GM18873 (cell line): ENCODE data around the gene TRMT1.

ENCODE experiments used
- ATAC-seq: cut with Tn5 transposase; IDR thresholded peaks from one replicate; pipeline ENCODE4 v1.9.1; 2021; ENCODE audit warnings: mild to moderate bottlenecking, moderate library complexity, moderate number of reproducible peaks; ENCODE audit not compliant: unreplicated experiment, low FRiP score

The TRMT1 gene

DNA sequence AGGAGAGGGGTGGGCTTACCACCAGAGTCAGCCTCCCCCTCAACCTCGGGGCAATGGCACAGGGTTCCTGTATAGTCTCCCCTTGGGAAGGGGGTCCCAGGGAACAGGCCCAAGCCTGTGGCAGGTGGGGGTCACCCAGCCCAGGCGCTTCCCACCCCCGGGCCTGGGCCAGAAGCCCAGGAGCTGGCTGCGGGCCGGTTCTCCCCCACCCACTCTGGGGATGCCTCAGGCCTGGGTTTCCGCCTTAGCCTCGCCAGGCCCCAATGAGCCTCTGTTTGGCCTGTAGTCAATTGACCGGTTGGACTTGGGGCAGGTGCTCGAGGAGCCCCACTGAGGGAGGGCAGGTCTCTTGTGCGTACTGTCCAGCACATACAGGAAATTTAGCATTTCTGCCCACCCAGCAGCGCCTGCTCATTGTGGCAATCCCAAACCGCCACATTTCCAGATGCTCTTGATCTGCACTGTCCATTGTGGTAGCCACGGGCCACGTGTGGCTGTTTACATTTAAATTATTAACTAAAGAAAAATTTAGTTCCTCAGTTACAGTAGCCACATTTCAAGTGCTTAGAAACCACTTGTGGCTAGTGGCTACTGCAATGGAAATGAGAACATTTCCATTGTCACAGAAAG, 23.8 kb downstream of the TRMT1 start:
- no peak for ATAC-seq

DNA sequence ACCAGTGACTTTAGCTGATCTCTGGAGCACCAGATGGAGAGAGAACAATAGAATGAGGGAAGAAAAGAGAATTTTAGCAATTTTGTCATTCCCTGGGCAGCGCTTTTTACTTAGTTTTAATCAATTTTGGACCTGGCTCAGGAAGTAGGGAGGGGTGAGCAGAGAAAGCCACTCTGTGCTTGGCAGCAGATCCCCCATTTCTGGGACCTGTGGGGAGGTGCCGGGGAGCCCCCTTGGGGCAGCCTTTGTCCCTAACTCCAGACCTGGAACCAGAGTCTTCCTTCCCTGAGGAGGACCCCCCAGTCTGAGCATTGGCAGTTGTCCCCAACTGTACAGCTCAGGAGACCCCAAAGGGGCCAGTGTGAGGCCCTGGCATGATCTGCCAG, 24.4 kb downstream of the TRMT1 start:
- no peak for ATAC-seq

DNA sequence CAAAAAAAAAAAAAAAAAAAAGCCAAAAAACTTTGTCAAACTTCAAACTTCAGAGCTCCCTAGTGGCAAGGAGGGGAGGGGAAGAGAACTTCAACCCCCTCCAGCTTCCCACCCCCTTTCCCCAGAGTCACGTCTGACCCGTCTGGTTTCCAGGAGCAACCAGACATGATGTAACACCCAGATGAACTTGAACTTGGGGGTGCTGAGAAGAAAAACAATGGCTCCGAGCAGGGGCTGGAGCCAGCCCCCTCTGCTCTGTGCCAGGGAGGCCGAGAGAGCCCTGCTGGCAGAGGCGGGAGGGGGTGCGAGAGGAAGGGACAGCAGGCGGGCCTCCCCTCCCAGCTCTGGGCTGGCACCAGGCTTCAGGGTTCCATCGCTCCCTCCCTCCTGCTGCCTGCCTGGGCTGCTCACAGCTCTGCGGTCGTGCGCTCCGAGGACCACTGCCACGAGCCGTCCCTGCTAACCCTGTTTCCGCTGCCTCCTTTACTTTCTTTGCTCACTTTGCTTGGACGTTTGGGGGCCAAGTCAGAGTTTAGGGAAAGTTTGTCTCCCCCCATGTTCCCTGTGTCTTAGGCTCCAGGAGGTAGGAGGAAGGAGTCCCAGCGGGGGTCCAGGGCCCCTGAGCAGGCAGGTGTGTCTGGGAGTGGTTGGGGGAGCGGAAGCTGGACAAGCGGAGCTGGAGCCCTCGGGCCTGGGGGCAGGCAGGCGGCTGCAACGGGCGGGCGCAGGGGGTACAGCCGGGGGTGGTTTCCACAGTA, 25.0 kb downstream of the TRMT1 start:
- no peak for ATAC-seq

DNA sequence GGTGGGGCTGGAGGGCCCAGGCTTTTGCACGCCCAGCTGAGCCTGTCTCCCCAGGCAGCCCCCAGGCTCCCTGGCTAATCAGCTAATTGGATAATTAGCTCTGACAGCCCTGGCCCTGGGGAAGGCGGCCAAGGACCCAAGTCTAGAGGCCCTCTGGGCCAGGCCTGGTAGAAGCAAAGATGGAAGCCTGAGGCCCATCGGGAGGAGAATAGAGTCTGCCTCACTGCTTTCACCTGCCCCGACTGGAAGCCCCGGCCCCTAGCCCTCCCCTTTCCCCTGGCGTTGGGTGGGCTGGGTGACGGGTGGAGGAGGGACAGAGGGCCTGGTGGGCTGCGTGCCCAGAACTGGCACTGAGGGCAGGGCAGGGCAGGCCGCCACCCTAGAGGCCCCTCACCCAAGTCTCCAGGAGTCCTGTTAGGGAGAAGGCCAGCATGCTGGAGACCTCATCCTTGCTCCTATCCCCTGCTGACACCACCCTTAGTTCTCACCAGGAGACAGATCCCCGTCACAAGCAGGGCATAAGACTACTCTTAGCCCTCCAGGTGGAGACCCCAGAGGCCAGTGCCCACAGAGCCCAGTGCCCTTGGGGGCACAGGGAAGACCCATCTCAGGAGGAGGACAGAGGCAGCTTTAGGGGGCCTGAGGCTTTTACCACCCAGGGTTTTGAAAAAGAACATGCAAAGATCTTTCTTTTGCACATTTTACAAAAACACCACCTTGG, 25.9 kb downstream of the TRMT1 start:
- no peak for ATAC-seq

DNA sequence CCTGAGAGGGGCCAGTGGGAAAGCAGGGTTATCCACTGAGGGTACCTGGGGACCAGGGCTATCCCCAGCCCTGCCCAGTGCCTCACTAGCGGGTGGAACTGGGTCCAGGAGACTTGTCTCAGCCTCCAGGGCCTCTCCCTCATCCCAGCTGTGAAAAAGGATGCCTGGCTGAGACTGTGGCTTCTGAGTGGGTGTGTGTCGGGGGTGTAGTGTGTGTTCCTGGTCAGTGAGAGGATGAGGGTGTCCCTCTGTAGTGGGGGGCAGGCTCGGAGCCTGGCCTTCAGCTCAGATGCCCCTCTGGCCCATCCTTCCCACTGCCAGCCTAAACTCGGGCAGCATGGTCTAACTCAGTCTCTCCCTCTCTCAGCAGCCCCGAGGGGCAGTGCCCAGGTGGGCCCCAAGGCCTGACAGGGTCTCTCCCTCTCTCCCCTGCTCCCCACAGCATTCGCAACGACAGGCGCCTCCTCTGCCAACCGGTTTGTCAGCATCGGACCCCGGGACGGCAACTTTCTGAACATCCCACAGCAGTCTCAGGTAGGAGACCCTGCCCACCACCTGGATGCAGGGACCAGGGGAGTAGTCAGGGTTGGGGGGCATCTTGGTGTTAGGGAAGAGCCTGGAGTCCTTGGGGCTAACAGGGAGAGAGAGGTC, 26.6 kb downstream of the TRMT1 start:
- ATAC-seq, result no peak

DNA sequence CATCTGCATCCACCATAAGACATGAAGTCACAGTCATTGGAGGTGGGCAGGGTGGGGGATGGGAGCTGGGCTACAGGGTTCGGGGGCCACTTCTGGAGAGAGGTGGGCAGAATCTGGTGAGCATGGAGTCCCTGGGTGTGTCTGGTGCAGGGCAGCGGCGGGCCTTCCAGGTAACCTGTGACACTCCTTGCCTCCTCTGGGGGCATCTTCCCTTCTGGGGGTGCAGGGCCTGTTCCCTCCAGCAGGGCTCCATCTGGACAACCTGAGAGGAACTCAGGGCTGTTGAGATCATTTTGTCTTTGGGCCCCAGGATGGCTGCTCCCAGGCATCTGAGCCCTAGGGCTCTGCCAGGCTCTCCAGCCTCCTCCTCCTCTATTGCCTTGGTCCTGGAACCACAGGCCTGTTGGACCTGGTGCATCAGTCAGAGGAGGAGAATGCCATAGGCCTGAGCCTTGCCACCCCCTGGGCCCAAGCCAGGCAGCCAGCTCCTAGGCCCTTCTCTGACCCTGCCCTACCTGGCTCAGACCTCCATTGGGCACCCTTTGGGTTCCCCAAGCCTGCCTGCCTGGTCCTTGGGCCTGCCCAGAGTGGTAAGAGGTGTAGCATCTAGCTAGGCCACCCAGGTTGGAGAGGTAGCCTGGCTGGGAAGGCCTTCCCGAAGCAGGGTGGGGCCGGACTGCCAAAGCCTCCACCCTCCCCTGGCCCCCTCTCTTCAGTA, 27.2 kb downstream of the TRMT1 start:
- ATAC-seq, result no peak

DNA sequence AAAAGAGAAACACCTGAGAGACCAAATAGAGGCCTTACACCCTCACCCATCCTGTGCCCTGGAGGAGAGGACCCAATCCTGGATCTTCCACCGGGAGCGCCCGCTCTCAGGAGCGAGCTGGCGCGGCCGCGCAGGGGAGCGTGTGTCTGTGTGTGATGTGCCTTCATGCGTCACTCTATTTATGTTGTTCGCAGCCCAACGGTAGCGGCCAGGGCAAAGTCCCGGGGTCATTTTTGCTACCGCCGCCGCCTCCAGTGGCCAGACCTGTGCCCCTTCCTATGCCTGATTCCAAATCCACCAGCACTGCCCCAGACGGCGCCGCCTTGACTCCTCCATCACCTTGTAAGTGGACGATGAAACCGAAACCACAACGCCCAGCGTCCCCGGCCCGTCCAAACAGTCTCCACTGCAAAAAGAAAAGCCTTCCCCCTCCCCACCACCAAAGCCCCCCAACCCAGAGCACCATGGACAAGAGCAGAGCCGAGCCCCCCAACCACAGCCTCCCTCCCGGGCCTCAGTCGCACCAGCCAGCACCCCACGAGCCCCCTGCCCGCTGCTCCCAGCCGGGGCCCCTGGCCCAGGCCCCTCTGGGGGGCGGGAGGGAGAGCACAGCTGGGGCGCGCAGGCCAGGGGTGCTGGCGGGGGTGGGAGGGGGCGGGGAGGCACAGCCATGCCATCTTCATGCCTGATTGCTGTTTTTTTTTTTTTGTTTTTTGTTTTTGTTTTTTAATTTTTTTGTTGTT, 28.6 kb downstream of the TRMT1 start:
- ATAC-seq, result no peak

DNA sequence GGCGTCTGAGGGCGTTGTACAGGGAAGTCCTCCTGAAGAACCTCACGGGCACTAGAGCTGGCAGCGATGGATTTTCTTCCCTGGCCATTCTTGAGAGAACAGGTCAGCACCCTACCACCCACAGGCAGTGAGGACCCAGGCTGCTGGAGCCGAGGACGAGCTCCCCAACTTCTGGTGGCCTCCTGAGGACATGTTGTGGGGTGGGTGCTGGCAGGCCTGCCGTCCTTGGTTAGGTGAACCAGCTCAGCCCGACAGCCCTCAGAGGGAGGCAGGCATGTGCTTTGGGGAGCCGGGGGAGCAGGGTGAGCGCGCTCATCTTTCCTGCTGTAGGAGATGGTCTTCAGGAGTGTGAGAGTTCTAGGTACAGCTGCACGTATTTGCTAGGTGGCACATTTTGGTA, 29.2 kb downstream of the TRMT1 start:
- no peak for ATAC-seq

DNA sequence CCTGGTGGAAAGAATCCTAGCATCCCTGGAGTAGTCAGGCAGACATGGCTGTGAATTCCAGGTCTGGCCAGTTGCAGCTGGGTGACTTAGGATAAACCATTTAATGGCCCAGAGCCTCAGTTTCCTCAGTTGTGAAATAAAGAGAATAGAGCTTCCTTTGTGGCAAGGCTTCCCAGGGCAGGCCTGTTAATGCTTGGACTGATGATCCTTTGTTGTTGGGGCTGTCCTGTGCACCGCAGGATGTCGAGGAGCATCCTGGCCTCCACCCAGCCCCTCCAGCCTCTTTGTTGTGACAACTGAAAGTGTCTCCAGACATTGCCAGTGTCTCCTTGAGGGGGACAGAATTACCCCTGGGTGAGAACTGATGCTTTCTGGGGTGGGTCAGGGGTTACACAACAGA, 30.2 kb downstream of the TRMT1 start:
- ATAC-seq, result no peak

DNA sequence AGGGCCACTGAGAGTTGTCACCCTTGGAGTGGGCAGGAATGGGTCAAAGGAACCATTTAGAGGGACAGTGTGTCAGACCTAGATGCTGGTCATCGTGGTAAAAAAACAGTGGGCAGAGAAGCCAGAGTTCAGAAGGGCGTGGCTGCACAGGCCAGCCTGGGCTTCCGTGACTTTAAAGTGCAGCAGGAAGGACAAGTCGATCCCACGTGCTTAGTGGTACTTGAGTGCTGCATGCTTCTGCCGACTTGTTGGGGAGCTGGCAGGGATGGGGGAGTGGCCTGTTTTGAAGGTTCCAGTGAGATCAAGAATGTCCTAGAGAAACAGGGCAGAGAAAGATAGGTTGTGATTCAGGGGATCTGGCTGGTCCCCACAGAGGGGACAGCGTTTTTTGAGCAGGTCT, 30.9 kb downstream of the TRMT1 start:
- ATAC-seq, result no peak

DNA sequence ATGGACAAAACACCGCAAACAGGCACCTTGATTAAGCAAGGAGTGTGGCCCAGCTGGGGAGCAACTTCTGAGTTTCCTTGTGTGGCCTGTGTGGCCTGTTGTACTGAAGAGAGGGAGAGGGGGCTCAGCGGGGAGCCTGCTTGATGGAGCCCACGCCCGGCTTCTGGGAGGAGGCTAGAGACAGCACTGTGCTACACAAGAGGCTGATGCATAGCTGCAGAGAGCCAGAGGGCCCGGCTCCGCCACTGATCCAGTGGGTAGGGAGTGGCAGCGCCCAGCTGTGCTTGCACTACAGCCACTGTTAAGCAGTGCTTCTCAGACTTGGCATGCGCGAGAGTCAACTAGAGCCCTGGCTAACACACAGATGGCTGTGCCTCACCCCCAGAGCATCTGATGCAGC, 32.9 kb downstream of the TRMT1 start:
- ATAC-seq, result no peak

DNA sequence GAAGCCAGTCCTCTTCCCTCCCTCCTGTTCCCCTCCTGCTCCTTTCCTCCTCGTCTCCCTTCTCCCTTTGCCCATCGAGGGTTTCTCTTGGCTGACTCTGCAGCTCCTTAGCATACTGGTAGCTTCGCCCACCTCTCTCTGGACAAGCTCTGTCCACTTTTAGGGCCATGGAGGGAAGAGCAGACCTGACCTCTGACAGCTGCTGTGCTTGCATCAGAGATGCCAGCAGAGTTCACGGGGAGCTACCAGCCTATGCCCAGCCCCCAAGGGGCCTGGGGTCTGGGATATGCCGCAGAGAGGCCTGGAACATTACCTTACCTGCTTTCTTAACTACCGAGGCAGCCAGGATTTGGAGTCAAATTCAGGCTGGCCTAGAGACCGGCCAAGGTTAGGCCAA, 33.5 kb downstream of the TRMT1 start:
- ATAC-seq, result no peak

DNA sequence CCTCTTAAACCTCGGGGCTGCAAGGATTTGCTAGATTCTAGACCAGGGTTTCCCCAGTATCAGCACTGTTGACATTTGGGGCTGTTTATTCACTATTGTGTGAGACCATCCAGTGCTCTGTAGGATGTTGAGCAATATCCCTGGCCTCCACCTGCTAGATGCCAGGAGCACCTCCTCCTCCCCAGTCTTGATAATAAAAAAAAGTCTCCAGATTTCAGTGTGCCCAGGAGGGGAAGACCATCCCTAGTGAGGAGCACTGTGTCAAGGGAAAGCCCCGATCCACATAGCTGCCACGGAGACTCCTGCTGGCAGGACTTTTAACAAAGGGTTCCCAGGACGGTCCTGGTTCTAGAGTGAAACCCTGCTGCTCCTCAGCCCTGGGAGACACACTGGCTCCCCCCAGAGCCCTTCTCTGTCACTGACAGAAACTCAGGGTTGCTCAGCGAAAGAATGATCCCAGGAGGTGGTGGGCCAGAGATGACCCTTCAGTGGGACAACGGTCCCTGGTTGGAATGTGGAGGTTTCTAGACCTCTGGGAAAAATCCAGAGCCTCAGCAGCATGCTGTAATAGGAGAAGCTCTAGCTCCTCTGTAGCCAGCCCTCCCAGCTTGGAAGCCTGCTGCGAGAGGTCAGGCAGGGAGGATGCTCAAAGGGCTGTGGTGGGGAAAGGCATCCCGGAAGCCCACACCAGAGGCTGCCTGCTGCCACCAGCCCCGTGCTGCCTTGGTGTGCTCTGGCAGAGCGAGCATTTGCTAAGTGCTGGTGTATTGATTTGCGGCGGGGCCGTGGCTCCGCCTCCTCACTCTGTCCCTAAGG, 34.1 kb downstream of the TRMT1 start:
- ATAC-seq, result no peak

DNA sequence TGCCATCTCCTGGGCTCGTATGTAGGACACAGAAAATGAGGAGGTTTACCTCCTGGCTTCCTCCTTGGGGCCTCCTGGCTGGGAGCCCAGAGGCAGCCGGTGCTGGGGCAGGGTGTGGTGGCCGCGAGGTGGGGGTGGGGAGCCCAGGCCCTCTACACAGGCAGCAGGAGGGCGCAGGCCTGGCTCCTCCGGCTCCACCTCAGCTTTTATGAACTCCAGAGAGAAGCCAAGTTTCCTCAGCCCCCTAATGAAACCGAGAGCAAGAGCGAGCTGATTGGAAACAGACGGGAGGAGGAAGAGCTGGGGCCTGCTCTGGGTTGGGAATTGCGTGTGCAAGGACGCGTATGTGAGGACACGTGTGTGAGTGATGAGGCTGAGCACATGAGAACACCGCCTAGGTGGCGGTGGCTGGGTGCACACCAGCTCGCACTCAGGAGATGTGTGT, 37.0 kb downstream of the TRMT1 start:
- ATAC-seq, result no peak

DNA sequence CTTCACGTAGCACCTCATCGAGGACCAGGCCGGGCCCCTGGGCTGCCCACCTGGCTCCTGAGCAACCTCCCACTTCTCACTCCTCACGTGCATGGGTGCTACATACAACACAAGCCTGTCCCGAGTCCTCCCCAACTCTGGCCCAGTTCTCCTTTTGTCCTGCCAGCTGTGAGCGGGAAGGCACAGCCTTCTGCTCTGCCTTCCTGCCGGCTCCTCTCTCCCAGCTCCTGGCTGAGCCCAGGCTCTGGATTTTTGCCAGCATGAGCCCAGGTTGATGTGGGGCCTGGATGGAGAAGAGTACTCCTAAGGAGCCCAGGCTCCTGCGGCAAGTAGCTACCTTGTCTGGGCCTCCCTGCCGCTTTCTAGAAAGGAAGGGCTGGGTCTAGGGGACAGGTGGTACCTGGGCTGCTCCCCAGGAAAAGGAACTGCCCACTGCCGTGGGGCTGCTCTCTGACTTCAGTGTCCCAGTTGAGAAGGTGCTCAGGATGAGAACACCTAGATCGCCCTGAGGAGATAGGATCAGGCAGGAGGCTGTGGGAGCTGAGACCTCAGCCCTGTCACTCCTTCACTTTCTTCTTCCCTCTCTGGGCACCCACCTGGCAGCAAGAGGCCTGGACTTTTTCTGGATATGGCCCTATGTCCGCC, 37.5 kb downstream of the TRMT1 start:
- no peak for ATAC-seq

DNA sequence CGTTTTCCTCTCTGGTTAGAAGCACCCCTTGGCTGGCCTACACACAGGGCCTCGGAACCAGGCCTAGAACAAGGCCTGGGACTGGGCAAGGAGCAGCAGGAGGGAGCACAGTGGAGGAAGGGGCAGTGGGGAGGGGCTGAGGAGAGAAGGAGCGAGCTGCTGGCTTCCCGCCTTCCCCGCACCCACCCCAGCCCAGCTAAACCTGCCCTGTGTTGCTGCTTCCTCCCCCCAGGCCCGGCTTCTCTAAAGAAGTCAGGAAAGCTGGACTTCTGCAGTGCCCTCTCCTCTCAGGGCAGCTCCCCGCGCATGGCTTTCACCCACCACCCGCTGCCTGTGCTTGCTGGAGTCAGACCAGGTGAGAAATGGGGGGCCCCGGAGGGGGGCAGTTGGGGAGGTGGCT, 38.2 kb downstream of the TRMT1 start:
- no peak for ATAC-seq

DNA sequence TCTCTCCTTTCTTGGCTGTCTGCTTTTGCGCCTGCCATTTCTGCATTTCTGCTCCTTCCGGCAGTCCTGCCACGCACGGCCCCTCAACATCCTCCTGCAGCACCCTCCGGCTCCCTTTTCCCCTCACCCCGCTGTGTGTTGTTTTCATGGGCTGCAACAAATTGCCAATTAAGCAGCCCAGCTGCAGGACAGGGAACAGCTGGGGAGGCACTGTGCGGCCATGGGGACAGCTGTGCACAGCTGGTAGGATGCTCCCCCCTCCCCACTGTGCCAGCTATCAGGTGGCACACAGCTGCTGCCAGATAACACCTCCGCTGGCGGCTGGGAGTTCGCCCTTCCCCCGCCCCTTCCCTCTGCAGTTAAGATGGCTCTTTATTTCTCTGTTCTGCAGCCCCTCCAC, 39.3 kb downstream of the TRMT1 start:
- ATAC-seq, result no peak

DNA sequence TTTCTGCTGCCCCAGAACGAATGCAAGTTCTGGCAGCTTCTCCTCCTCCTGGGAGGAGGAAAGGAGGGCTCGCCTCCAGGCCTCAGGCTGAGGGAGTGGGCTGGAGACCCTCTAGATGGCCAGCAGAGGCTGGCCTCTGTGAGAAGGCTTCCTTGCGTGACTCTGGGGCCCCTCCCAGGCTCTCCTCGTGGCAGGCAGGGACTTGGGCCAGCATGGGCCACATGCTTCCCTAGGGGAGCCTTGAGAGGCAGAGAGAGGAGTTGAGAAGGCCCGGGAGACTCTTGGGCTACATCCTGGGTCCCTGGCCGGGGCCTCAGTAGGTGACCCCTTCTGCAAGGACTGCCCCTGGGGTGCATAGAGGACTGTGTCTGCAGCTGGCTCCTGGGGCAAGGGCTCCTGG, 39.8 kb downstream of the TRMT1 start:
- no peak for ATAC-seq

DNA sequence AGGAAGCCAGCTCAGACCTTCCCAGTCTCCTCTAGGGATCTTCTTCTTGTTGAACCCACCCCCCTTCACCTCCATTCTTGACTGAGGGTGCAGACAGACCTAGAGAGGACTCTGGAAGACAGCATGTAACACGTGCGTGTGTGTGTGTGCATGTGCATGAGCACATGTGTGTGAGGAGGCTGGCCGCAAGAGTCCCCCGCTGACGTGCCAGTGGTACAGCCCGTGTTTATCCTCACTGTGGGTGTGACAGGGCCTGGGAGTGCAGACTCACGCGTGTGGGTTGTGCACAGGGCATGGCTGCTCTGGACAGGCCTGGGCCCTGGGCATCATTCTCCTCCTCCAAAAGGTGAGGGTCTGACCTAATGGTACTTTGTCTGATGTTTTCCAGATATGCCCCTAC, 40.2 kb downstream of the TRMT1 start:
- no peak for ATAC-seq
